ENCODE results near the gene TRA2A. TPM values are rescaled to one million over a fixed set of nuclear protein-coding genes. Genes with fewer than 3 reads are reported as not detected.

TRA2A gene
- total RNA-seq, 1 experiment from 2014 or later = 26.7 TPM

GRCh38 chr7:23470330-23471105, 61.3 kb downstream of the TRA2A start, which contains the start of gene IGF2BP3:
TSS of gene IGF2BP3 (minus strand) at chr7:23470491. CDS start at chr7:23470110, 381 bp downstream.
- peak; percentile 98 for DNase-seq (ENCODE audit: low read depth)

GRCh38 chr7:23469961-23470250, 61.9 kb downstream of the TRA2A start:
- DNase-seq (ENCODE audit: low read depth) = no peak

GRCh38 chr7:23469150-23469960, 62.4 kb downstream of the TRA2A start:
- peak; percentile 47 for DNase-seq (ENCODE audit: low read depth)

- DNase-seq (ENCODE audit: low read depth) = peak; percentile 15
Observed at GRCh38 chr7:23468526-23469149, 63.1 kb downstream of the TRA2A start.

GRCh38 chr7:23467806-23468525, 63.8 kb downstream of the TRA2A start:
- DNase-seq (ENCODE audit: low read depth) = peak; percentile 74

GRCh38 chr7:23467291-23467805, 64.4 kb downstream of the TRA2A start:
- DNase-seq (ENCODE audit: low read depth) = no peak

- peak; percentile 82 for DNase-seq (ENCODE audit: low read depth)
Observed at GRCh38 chr7:23462846-23463245, 68.9 kb downstream of the TRA2A start.

- peak; percentile 15 for DNase-seq (ENCODE audit: low read depth)
Observed at GRCh38 chr7:23458044-23458443, 73.7 kb downstream of the TRA2A start.

- DNase-seq (ENCODE audit: low read depth) = no peak
Observed at GRCh38 chr7:23456093-23456492, 75.7 kb downstream of the TRA2A start.

GRCh38 chr7:23454881-23455526, 76.8 kb downstream of the TRA2A start:
- DNase-seq (ENCODE audit: low read depth) = peak; percentile 17

Other genes with a start within 250 kb of the TRA2A start
- gene MALSU1, start 232.6 kb downstream of the TRA2A start, total RNA-seq (2014; rRNA removed) = 72.8 and 76.8 TPM in 2 replicates
- 60.3 and 63.3 TPM in 2 replicates for gene IGF2BP3, start 61.5 kb downstream of the TRA2A start, total RNA-seq (2014; rRNA removed)
- 8.1 and 12.6 TPM in 2 replicates for gene CCDC126, start 65.4 kb upstream of the TRA2A start, total RNA-seq (2014; rRNA removed)
- 1.5 and 2.6 TPM in 2 replicates for gene FAM221A, start 148.2 kb upstream of the TRA2A start, total RNA-seq (2014; rRNA removed)
- gene STK31, start 178.2 kb upstream of the TRA2A start, total RNA-seq (2014; rRNA removed) = not detected in 2 replicates

Measured in LHCN-M2 (cell line).